HG03378 (cell line): ENCODE data around the gene HDDC2.

Experiments used
- ATAC-seq: cut with Tn5 transposase; IDR thresholded peaks from one replicate; pipeline ENCODE4 v1.9.1; 2021; ENCODE audit warnings: mild to moderate bottlenecking, moderate library complexity; ENCODE audit not compliant: unreplicated experiment

HDDC2 gene

DNA sequence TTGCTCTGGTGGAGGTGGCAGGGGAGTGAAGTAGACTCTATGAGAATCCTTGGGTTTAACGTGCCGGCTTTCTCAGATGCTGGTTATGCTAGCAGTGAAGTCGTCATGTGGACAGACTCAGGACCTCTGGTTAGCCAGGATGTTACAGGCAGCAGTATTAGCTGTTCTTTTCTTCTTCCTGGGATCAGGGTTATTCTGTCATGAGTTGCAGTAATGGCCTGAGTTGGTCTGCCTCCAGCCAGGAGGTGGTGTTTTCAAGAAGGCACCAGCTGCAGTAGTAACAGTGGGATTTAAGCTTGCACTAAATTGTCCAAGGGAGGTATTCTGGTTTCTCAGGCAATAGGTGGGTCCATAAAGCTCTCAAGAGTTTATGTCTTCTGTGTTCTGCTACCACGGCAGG is 56.7 kb downstream of the HDDC2 start:
- ATAC-seq, result no peak

DNA sequence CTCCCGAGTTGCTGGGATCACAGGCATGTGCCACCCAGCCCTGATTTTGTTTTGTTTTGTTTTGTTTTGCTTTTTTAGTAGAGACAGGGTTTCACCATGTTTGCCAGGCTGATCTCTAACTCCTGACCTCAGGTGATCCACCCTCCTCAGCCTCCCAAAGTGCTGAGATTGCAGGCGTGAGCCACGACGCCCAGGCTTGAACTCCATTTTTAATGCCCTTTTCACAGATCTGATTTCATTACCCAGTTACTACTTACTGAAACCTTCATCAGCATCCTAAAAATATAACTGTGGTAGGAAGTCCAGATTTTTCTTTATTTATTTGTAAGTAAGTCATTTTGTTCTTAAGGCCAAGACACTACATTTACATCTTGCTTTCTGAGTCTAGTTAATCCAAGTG is 64.0 kb downstream of the HDDC2 start:
- ATAC-seq, result no peak

DNA sequence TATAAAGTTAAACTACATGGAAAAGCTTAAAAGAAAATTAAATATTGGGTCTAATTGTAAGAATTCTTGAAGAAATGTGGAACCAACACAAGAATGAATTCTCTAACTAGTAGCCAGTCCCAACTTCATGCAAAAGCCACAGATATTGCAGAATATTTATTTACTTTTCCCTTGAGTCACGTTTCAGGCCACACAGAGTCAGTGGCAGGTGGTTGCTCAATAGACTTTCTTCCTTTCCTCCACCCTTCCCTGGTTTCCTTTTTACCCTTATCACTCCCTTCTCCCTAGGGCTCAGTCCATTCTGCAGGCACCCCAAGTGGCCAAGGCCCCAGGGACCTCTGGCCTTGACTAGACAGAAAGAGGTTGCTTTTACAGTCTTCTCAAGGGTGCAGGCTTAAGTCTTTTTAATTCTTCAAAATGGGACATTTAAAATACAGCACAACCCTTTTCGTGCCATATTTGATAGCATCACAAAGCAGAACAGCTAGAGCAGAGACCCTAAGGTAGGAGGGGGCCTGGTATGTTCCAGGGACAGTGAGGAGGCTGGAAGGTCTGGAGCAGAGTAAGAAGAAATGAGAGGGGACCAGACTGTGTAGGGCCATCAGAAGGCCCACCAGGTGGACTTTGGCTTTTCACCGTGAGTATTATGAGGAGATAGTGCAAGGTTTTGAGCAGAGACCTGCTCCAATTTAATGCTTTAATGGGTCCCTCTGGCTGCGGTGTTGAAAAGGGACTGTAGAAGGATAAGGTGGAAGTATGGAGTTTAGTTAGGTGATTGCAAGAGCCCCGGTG is 65.0 kb downstream of the HDDC2 start:
- ATAC-seq, result no peak

GRCh38 chr6:125233202-125233601 is 68.6 kb downstream of the HDDC2 start:
- no peak for ATAC-seq

- no peak for ATAC-seq
Measured at GRCh38 chr6:125232466-125232865, 69.3 kb downstream of the HDDC2 start.

GRCh38 chr6:125231574-125232343 is 70.0 kb downstream of the HDDC2 start:
- ATAC-seq, result no peak

GRCh38 chr6:125231133-125231532 is 70.6 kb downstream of the HDDC2 start:
- ATAC-seq, result no peak

- ATAC-seq, result no peak
Measured at GRCh38 chr6:125230674-125231073, 71.1 kb downstream of the HDDC2 start.

GRCh38 chr6:125228981-125229479 is 72.7 kb downstream of the HDDC2 start:
- ATAC-seq, result no peak

GRCh38 chr6:125227244-125227643 is 74.5 kb downstream of the HDDC2 start:
- ATAC-seq, result no peak
